GM23338 (cell line): ENCODE data around the gene DUSP11. TPM values are rescaled to one million over a fixed set of nuclear protein-coding genes. Genes with fewer than 3 reads are reported as not detected.

Experiments
- ATAC-seq: fragments of 200-7000 bp; cut with Tn5 transposase; 3 replicates; pipeline ENCODE4 v1.9.1; 2020
- DNase-seq: peaks from one replicate; pipeline ENCODE4 v3.0.0-alpha.2; 2015; ENCODE audit warnings: low spot score
- H2AFZ ChIP-seq: fragments of 200-600 bp; sonication (generic); 2 replicates; pipeline ENCODE4 v1.8.0; 2016; ENCODE audit warnings: antibody characterized with exemption, mild to moderate bottlenecking, moderate library complexity
- H3F3A ChIP-seq: fragments of 200-600 bp; sonication (generic); replicated peaks from 2 replicates; pipeline ENCODE4 v1.8.0; 2017; ENCODE audit warnings: antibody characterized with exemption, mixed run types, low read depth
- H3K27ac ChIP-seq: fragments of 200-600 bp; sonication (generic); 2 replicates; pipeline ENCODE4 v1.6.1; 2016; ENCODE audit warnings: low read depth
- H3K27me3 ChIP-seq: fragments of 200-600 bp; sonication (generic); 2 replicates; pipeline ENCODE4 v1.8.0; 2016; ENCODE audit warnings: mild to moderate bottlenecking, mixed run types, moderate library complexity; ENCODE audit not compliant: insufficient read depth
- H3K36me3 ChIP-seq: fragments of 200-600 bp; sonication (generic); 2 replicates; pipeline ENCODE4 v1.8.0; 2016; ENCODE audit warnings: mild to moderate bottlenecking; ENCODE audit not compliant: insufficient read depth
- H3K4me1 ChIP-seq: fragments of 200-600 bp; sonication (generic); 2 replicates; pipeline ENCODE4 v1.8.0; 2016; ENCODE audit warnings: mild to moderate bottlenecking, moderate library complexity; ENCODE audit not compliant: insufficient read depth
- H3K4me2 ChIP-seq: fragments of 200-600 bp; sonication (generic); 2 replicates; pipeline ENCODE4 v1.7.1; 2017; ENCODE audit warnings: mixed run types
- H3K4me3 ChIP-seq: fragments of 200-600 bp; sonication (generic); 2 replicates; pipeline ENCODE4 v1.6.1; 2016; ENCODE audit warnings: mixed run types
- H3K79me2 ChIP-seq: fragments of 200-600 bp; sonication (generic); replicated peaks from 2 replicates; pipeline ENCODE4 v1.8.0; 2017; ENCODE audit warnings: mild to moderate bottlenecking; ENCODE audit not compliant: insufficient read depth
- H3K9me2 ChIP-seq: fragments of 200-600 bp; sonication (generic); 2 replicates; pipeline ENCODE4 v1.8.0; 2017; ENCODE audit not compliant: insufficient read depth
- H4K20me1 ChIP-seq: fragments of 200-600 bp; sonication (generic); replicated peaks from 2 replicates; pipeline ENCODE4 v1.8.0; 2017; ENCODE audit warnings: mild to moderate bottlenecking; ENCODE audit not compliant: insufficient read depth
- H3K27ac Mint-ChIP-seq: 2 replicates; pipeline ENCODE4 v1.8.0; 2020; ENCODE audit warnings: inconsistent platforms, mild to moderate bottlenecking, moderate library complexity, mixed read lengths
- H3K27me3 Mint-ChIP-seq: 3 replicates; pipeline ENCODE4 v1.8.0; 2022; ENCODE audit warnings: low read depth, mild to moderate bottlenecking, moderate library complexity, mixed read lengths, inconsistent platforms; ENCODE audit not compliant: insufficient read depth, poor library complexity
- H3K36me3 Mint-ChIP-seq: 3 replicates; pipeline ENCODE4 v1.8.0; 2021; ENCODE audit warnings: low read depth, mild to moderate bottlenecking, inconsistent platforms, moderate library complexity, mixed read lengths
- H3K4me1 Mint-ChIP-seq: 3 replicates; pipeline ENCODE4 v1.8.0; 2020; ENCODE audit warnings: mild to moderate bottlenecking, inconsistent platforms, mixed read lengths
- H3K4me3 Mint-ChIP-seq: 3 replicates; pipeline ENCODE4 v1.8.0; 2021; ENCODE audit warnings: moderate library complexity, mild to moderate bottlenecking, inconsistent platforms, mixed read lengths
- H3K9me3 Mint-ChIP-seq: 3 replicates; pipeline ENCODE4 v1.8.0; 2020; ENCODE audit warnings: moderate library complexity, mild to moderate bottlenecking, inconsistent platforms, mixed read lengths
- CREB1 ChIP-seq: fragments of 250-450 bp; sonication (Bioruptor Pico); IDR thresholded peaks from 2 replicates; pipeline ENCODE4 v1.5.0; 2020; ENCODE audit warnings: low read depth, mild to moderate bottlenecking, moderate library complexity
- ETS1 ChIP-seq: IDR thresholded peaks from 2 replicates; pipeline ENCODE4 v1.6.1; 2016; ENCODE audit warnings: antibody characterized with exemption
- EZH2 ChIP-seq: fragments of 200-600 bp; sonication (generic); IDR thresholded peaks from one replicate; pipeline ENCODE4 v1.8.0; 2017; ENCODE audit warnings: antibody characterized with exemption, mild to moderate bottlenecking, low read depth; ENCODE audit not compliant: unreplicated experiment
- EZH2phosphoT487 ChIP-seq: fragments of 200-600 bp; sonication (generic); IDR thresholded peaks from one replicate; pipeline ENCODE4 v1.8.1; 2018; ENCODE audit warnings: antibody characterized with exemption; ENCODE audit not compliant: unreplicated experiment
- JUNB ChIP-seq: IDR thresholded peaks from one replicate; pipeline ENCODE4 v1.6.1; 2016; ENCODE audit warnings: antibody characterized with exemption; ENCODE audit not compliant: unreplicated experiment
- NANOG ChIP-seq: IDR thresholded peaks from 2 replicates; pipeline ENCODE4 v1.6.1; 2016; ENCODE audit warnings: antibody characterized with exemption, borderline replicate concordance
- POLR2AphosphoS5 ChIP-seq: IDR thresholded peaks from 2 replicates; pipeline ENCODE4 v1.6.1; 2016; ENCODE audit warnings: antibody characterized with exemption, low read depth
- REST ChIP-seq: IDR thresholded peaks from one replicate; pipeline ENCODE4 v1.6.1; 2018; ENCODE audit warnings: antibody characterized with exemption; ENCODE audit not compliant: unreplicated experiment
- STAT1 ChIP-seq: IDR thresholded peaks from one replicate; pipeline ENCODE4 v1.6.1; 2016; ENCODE audit warnings: antibody characterized with exemption; ENCODE audit not compliant: unreplicated experiment
- ZNF114 ChIP-seq: fragments of 250-450 bp; sonication (Bioruptor Pico); IDR thresholded peaks from 2 replicates; pipeline ENCODE4 v1.5.0; 2020; ENCODE audit warnings: mild to moderate bottlenecking, moderate library complexity
- ZNF331 ChIP-seq: fragments of 250-450 bp; sonication (Bioruptor Pico); IDR thresholded peaks from 2 replicates; pipeline ENCODE4 v1.5.0; 2020; ENCODE audit warnings: low read depth, mild to moderate bottlenecking, moderate library complexity
- ZNF462 ChIP-seq: fragments of 250-450 bp; sonication (Bioruptor Pico); IDR thresholded peaks from 2 replicates; pipeline ENCODE4 v1.5.0; 2020; ENCODE audit warnings: mild to moderate bottlenecking, moderate library complexity
- polyA plus RNA-seq: library from polyadenylated mRNA; unstranded; fragments of >200 nt; fragmentation: Nextera tagmentation; extraction: Ambion mirVana; gene quantifications from 2 replicates; pipeline ENCODE4 v1.2.1, GENCODE V29; 2016
- total RNA-seq: library from RNA; depleted of rRNA; stranded (reverse); fragments of >200 nt; shearing (Covaris generic); gene quantifications from 2 replicates; pipeline ENCODE4 v1.2.3, GENCODE V29; 2014
- TF ChIP-seq, protein P1 (sequence below), 2 experiments: fragments of 200-600 bp in 1 of 2; sonication (generic) in 1 of 2; conservative IDR thresholded peaks; 2 replicates each; pipeline versions ENCODE4 v1.5.1 to v1.6.1; 2016 to 2017; ENCODE audit warnings: antibody characterized with exemption in 2 of 2, low read depth in 2 of 2, mild to moderate bottlenecking in 2 of 2, moderate library complexity in 1 of 2

DUSP11 gene
- total and polyA plus RNA-seq, 2 experiments from 2014 or later: 21.0 to 23.3 TPM

GRCh38 chr2:73739101-73739500 is 40.8 kb downstream of the DUSP11 start:
- Histone ChIP-seq H2AFZ (no peak overlapping the region), H3K4me3 (no peak overlapping the region), H3K27me3 (peaks cover 44% of the 10 kb centered on the region), H3K36me3 (no peaks in the 10 kb centered on the region; the same call in 1 of the 2 replicates), H3K27ac (no peak overlapping the region), H3K9me2 (peaks cover 7% of the 10 kb centered on the region), H4K20me1 (no peaks in the 10 kb centered on the region), H3K4me2 (no peak overlapping the region), H3K79me2 (peaks cover 16% of the 10 kb centered on the region), H3F3A (peaks cover 8% of the 10 kb centered on the region; the same call in 1 of the 2 replicates), H3K4me1 (no peaks in the 10 kb centered on the region)
- DNase-seq (no peak), ATAC-seq (no peak)
- TF ChIP-seq ZNF462 (CRISPR knock-in tag): no peak
- no peak for TF ChIP-seq ETS1
- TF ChIP-seq STAT1: no peak
- no peak for TF ChIP-seq REST
- TF ChIP-seq JUNB: no peak
- TF ChIP-seq, protein P1, sequence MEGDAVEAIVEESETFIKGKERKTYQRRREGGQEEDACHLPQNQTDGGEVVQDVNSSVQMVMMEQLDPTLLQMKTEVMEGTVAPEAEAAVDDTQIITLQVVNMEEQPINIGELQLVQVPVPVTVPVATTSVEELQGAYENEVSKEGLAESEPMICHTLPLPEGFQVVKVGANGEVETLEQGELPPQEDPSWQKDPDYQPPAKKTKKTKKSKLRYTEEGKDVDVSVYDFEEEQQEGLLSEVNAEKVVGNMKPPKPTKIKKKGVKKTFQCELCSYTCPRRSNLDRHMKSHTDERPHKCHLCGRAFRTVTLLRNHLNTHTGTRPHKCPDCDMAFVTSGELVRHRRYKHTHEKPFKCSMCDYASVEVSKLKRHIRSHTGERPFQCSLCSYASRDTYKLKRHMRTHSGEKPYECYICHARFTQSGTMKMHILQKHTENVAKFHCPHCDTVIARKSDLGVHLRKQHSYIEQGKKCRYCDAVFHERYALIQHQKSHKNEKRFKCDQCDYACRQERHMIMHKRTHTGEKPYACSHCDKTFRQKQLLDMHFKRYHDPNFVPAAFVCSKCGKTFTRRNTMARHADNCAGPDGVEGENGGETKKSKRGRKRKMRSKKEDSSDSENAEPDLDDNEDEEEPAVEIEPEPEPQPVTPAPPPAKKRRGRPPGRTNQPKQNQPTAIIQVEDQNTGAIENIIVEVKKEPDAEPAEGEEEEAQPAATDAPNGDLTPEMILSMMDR (conservative IDR thresholded peaks at IDR 0.05; ENCODE audit: low read depth in 2 of 2): no peak
- TF ChIP-seq EZH2phosphoT487: no peak
- no peak for TF ChIP-seq POLR2AphosphoS5
- no peak for TF ChIP-seq ZNF114 (CRISPR knock-in tag)
- TF ChIP-seq CREB1 (CRISPR knock-in tag): no peak
- TF ChIP-seq ZNF331 (CRISPR knock-in tag): no peak
- no peak for TF ChIP-seq EZH2
- TF ChIP-seq NANOG: no peak
- H3K4me1 Mint-ChIP-seq: peaks cover 4% of the 10 kb centered on the region
- H3K27ac Mint-ChIP-seq: no peak overlapping the region
- H3K4me3 Mint-ChIP-seq: no peak overlapping the region
- peaks cover 9% of the 10 kb centered on the region for H3K9me3 Mint-ChIP-seq
- H3K27me3 Mint-ChIP-seq: peaks cover 18% of the 10 kb centered on the region
- peaks cover 11% of the 10 kb centered on the region; the same call in 2 of the 3 replicates for H3K36me3 Mint-ChIP-seq
